Progenitor cell of endocrine pancreas (in vitro differentiated cells): ENCODE data around the gene DENND10. TPM values are rescaled to one million over a fixed set of nuclear protein-coding genes. Genes with fewer than 3 reads are reported as not detected.
"Not testable (repeated sequence)": the region's sequence is repeated elsewhere in the genome, so short reads cannot be mapped to it uniquely, and the experiment has no call there.

Experiments
- DNase-seq: peaks from one replicate; pipeline ENCODE4 v3.0.0; 2021; ENCODE audit warnings: low spot score; ENCODE audit not compliant: unreplicated experiment
- H3K27ac Mint-ChIP-seq: 2 replicates; pipeline ENCODE4 v1.8.0; 2021; ENCODE audit warnings: mild to moderate bottlenecking, moderate library complexity, mixed read lengths
- H3K27me3 Mint-ChIP-seq: 2 replicates; pipeline ENCODE4 v1.8.0; 2021; ENCODE audit warnings: mixed read lengths
- H3K36me3 Mint-ChIP-seq: 2 replicates; pipeline ENCODE4 v1.8.0; 2022; ENCODE audit warnings: mixed read lengths; ENCODE audit not compliant: insufficient read depth
- H3K4me1 Mint-ChIP-seq: 2 replicates; pipeline ENCODE4 v1.8.0; 2021; ENCODE audit warnings: low read depth, mixed read lengths
- H3K4me3 Mint-ChIP-seq: 2 replicates; pipeline ENCODE4 v1.8.0; 2021; ENCODE audit warnings: low read depth, mild to moderate bottlenecking, moderate library complexity, mixed read lengths
- H3K9me3 Mint-ChIP-seq: 2 replicates; pipeline ENCODE4 v1.8.0; 2021; ENCODE audit warnings: low read depth, mixed read lengths
- total RNA-seq: library from RNA; stranded (reverse); gene quantifications from 2 replicates; pipeline ENCODE4 v1.2.1, GENCODE V29; 2021
- TF ChIP-seq, protein P1 (sequence below): fragments of 200-600 bp; sonication (generic); IDR thresholded peaks from one replicate; pipeline ENCODE4 v1.5.0; 2021; ENCODE audit warnings: antibody characterized with exemption, mild to moderate bottlenecking; ENCODE audit not compliant: unreplicated experiment

DENND10 gene
- total RNA-seq, 1 donor from 2014 or later, result 48.5 TPM

GRCh38 chr10:119107771-119108170, 3.9 kb downstream of the DENND10 start:
- not testable (repeated sequence) for H3K9me3 Mint-ChIP-seq, H3K4me1 Mint-ChIP-seq, H3K27me3 Mint-ChIP-seq, H3K4me3 Mint-ChIP-seq, H3K36me3 Mint-ChIP-seq, DNase-seq
- H3K27ac Mint-ChIP-seq, result peak overlapping the region; percentile 31

DNA sequence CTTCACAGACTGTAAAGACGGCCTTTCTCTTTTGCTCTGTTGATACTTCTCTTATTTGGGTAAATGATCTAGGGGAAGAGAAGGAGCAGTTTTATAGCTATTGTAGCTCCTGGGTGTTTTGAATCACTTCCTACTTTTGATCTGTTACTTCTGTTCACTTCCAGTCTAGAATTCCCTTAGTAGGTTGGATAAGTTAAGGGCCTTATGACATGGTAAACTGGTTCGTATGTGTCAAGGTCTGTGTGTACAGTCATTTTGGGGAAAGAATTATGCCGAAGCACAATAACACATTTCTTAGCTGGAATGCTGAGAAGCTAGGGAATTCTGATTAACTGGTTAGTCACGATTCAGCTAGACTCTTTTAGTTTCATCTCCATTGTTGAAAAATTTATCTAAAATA, 8.1 kb downstream of the DENND10 start:
- Mint-ChIP-seq H3K27me3 (no peaks in the 10 kb centered on the region), H3K27ac (no peak overlapping the region), H3K9me3 (no peaks in the 10 kb centered on the region), H3K36me3 (peaks cover 16% of the 10 kb centered on the region), H3K4me3 (no peak overlapping the region), H3K4me1 (no peaks in the 10 kb centered on the region)
- no peak for DNase-seq
- TF ChIP-seq, protein P1, sequence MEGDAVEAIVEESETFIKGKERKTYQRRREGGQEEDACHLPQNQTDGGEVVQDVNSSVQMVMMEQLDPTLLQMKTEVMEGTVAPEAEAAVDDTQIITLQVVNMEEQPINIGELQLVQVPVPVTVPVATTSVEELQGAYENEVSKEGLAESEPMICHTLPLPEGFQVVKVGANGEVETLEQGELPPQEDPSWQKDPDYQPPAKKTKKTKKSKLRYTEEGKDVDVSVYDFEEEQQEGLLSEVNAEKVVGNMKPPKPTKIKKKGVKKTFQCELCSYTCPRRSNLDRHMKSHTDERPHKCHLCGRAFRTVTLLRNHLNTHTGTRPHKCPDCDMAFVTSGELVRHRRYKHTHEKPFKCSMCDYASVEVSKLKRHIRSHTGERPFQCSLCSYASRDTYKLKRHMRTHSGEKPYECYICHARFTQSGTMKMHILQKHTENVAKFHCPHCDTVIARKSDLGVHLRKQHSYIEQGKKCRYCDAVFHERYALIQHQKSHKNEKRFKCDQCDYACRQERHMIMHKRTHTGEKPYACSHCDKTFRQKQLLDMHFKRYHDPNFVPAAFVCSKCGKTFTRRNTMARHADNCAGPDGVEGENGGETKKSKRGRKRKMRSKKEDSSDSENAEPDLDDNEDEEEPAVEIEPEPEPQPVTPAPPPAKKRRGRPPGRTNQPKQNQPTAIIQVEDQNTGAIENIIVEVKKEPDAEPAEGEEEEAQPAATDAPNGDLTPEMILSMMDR, result no peak

DNA sequence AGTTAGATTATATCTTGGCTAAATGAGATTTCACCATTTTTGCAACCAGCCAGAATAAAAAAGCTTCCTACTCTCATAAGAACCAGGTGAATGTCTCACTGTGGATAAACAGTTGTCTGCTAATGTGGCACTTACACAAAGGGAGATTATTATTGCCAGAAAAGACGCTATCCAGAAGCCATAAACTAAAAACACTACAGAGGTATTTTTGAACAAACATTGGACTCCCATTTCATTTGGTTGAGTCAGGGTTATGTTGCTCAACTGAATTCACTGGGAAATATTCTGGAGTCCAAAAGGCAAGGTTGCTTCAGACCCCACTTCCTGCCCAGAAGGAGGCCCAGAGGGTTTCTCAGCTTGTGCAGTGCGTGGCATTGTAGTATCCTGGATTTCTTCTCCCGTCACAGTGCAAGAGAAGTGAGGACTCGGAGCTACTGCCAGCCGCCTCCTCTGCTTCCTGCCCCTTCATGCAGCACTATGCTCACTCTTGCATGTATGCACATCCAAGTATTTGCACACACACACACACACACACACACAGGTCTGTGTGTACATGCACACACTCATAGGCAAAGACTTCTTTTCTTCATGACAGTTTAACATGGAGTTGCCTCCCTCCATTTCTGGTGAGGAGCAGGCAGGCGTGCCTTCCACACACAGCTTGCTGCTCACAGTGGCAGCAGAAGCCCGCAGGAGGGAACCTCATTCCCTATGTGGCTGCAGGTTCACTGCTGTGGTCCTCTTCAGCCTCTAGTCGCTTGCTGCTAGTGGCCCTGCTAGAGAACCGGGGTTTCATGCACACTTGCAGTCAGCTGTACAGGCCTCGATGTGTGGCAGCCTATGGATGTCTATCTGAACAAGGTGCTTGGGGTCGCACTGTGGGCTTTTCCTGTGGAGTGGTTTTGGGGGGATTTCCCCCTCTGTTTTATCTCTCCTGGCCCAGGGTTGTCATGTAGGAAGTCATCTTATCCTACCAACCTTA, 10.1 kb downstream of the DENND10 start:
- no peak for DNase-seq
- peaks cover 19% of the 10 kb centered on the region for H3K36me3 Mint-ChIP-seq
- H3K4me1 Mint-ChIP-seq, result no peaks in the 10 kb centered on the region
- H3K27ac Mint-ChIP-seq, result no peak overlapping the region
- H3K4me3 Mint-ChIP-seq, result no peak overlapping the region
- TF ChIP-seq, protein P1, result no peak
- H3K9me3 Mint-ChIP-seq, result no peaks in the 10 kb centered on the region
- no peaks in the 10 kb centered on the region for H3K27me3 Mint-ChIP-seq

- Mint-ChIP-seq H3K27me3 (no peaks in the 10 kb centered on the region), H3K9me3 (no peaks in the 10 kb centered on the region), H3K27ac (no peak overlapping the region), H3K4me3 (no peak overlapping the region), H3K36me3 (peaks cover 19% of the 10 kb centered on the region), H3K4me1 (no peaks in the 10 kb centered on the region)
- no peak for DNase-seq
- TF ChIP-seq, protein P1, result no peak
These were observed 12.0 kb downstream of the DENND10 start for GRCh38 chr10:119115926-119116325.

GRCh38 chr10:119116326-119116951, 12.5 kb downstream of the DENND10 start:
- H3K4me1 Mint-ChIP-seq, result no peaks in the 10 kb centered on the region
- peaks cover 19% of the 10 kb centered on the region for H3K36me3 Mint-ChIP-seq
- H3K27me3 Mint-ChIP-seq, result no peaks in the 10 kb centered on the region
- no peak overlapping the region for H3K27ac Mint-ChIP-seq
- no peak for DNase-seq
- no peaks in the 10 kb centered on the region for H3K9me3 Mint-ChIP-seq
- TF ChIP-seq, protein P1, result no peak
- H3K4me3 Mint-ChIP-seq, result no peak overlapping the region
